WTC11 (cell line): ENCODE measurements around the gene PCDHA9. TPM values are rescaled to one million over a fixed set of nuclear protein-coding genes. Genes with fewer than 3 reads are reported as not detected.
"Not testable (repeated sequence)": the region's sequence is repeated elsewhere in the genome, so short reads cannot be mapped to it uniquely, and the experiment has no call there.

Experiments used
- ATAC-seq: fragments of 200-7000 bp; cut with Tn5 transposase; 2 replicates; pipeline ENCODE4 v1.10.0; 2021; ENCODE audit warnings: mild to moderate bottlenecking, moderate library complexity
- CTCF ChIA-PET: fragments of 300-600 bp; sonication (Branson Sonifier 250); formaldehyde crosslinking; loops from one replicate; lab custom pipeline; 2021; ENCODE audit warnings: antibody characterized with exemption; lab: Charles Lee
- POLR2A ChIA-PET: fragments of 350-600 bp; sonication (Branson Sonifier 250); formaldehyde crosslinking; loops from one replicate; lab custom pipeline; 2021; ENCODE audit warnings: antibody characterized with exemption; lab: Charles Lee
- DNase-seq: peaks from one replicate; pipeline ENCODE4 v3.0.0; 2021; ENCODE audit warnings: low spot score
- H3K27ac Mint-ChIP-seq: 2 replicates; pipeline ENCODE4 v1.8.0; 2021; ENCODE audit warnings: mixed read lengths
- H3K27me3 Mint-ChIP-seq: 2 replicates; pipeline ENCODE4 v1.8.0; 2021; ENCODE audit warnings: low read depth, mild to moderate bottlenecking, moderate library complexity, mixed read lengths
- H3K36me3 Mint-ChIP-seq: 2 replicates; pipeline ENCODE4 v1.8.0; 2021; ENCODE audit warnings: mixed read lengths
- H3K4me1 Mint-ChIP-seq: 2 replicates; pipeline ENCODE4 v1.8.0; 2022; ENCODE audit warnings: mixed read lengths
- H3K4me3 Mint-ChIP-seq: 2 replicates; pipeline ENCODE4 v1.8.0; 2021; ENCODE audit warnings: mild to moderate bottlenecking, moderate library complexity, mixed read lengths
- H3K9me3 Mint-ChIP-seq: 2 replicates; pipeline ENCODE4 v1.8.0; 2021; ENCODE audit warnings: mixed read lengths
- CBFB ChIP-seq: sonication (generic); formaldehyde crosslinking; IDR thresholded peaks from 2 replicates; pipeline ENCODE4 v1.8.1; 2022; ENCODE audit warnings: mild to moderate bottlenecking, low read depth, missing genetic modification reagents
- CTCF ChIP-seq: fragments of 200-600 bp; IDR thresholded peaks from 2 replicates; pipeline ENCODE4 v1.8.0; 2022; ENCODE audit warnings: antibody characterized with exemption
- E2F1 ChIP-seq: sonication (generic); formaldehyde crosslinking; IDR thresholded peaks from 2 replicates; pipeline ENCODE4 v1.8.0; 2022; ENCODE audit warnings: mild to moderate bottlenecking, missing genetic modification reagents
- ELF4 ChIP-seq: sonication (generic); formaldehyde crosslinking; IDR thresholded peaks from 2 replicates; pipeline ENCODE4 v1.8.1; 2022; ENCODE audit warnings: low read depth, mild to moderate bottlenecking, moderate library complexity, missing genetic modification reagents
- EMX1 ChIP-seq: fragments of 250-450 bp; sonication (Bioruptor Pico); IDR thresholded peaks from 2 replicates; pipeline ENCODE4 v1.8.0; 2021; ENCODE audit warnings: mild to moderate bottlenecking
- ETV6 ChIP-seq: sonication (generic); formaldehyde crosslinking; IDR thresholded peaks from 2 replicates; pipeline ENCODE4 v1.8.1; 2022; ENCODE audit warnings: mild to moderate bottlenecking, missing genetic modification reagents
- GTF2I ChIP-seq: fragments of 250-450 bp; sonication (Bioruptor Pico); conservative IDR thresholded peaks from 2 replicates; pipeline ENCODE4 v1.4.0; 2021; ENCODE audit warnings: mild to moderate bottlenecking
- HMGA2 ChIP-seq: fragments of 250-450 bp; sonication (Bioruptor Pico); IDR thresholded peaks from 2 replicates; pipeline ENCODE4 v1.4.0; 2021; ENCODE audit warnings: mild to moderate bottlenecking, moderate library complexity
- JAZF1 ChIP-seq: fragments of 250-450 bp; sonication (Bioruptor Pico); IDR thresholded peaks from 2 replicates; pipeline ENCODE4 v1.9.0; 2021; ENCODE audit warnings: moderate library complexity, mild to moderate bottlenecking, inconsistent platforms
- MYBL2 ChIP-seq: sonication (generic); formaldehyde crosslinking; IDR thresholded peaks from 2 replicates; pipeline ENCODE4 v1.8.1; 2023; ENCODE audit warnings: mild to moderate bottlenecking, moderate library complexity, missing genetic modification reagents
- NFATC4 ChIP-seq: fragments of 250-450 bp; sonication (Bioruptor Pico); IDR thresholded peaks from 2 replicates; pipeline ENCODE4 v1.9.0; 2021; ENCODE audit warnings: mild to moderate bottlenecking
- NFE2L1 ChIP-seq: sonication (generic); formaldehyde crosslinking; IDR thresholded peaks from 2 replicates; pipeline ENCODE4 v1.8.1; 2023; ENCODE audit warnings: missing genetic modification reagents
- NR2C2 ChIP-seq: sonication (generic); formaldehyde crosslinking; IDR thresholded peaks from 2 replicates; pipeline ENCODE4 v1.8.0; 2022; ENCODE audit warnings: mild to moderate bottlenecking, missing genetic modification reagents
- OVOL2 ChIP-seq: fragments of 250-450 bp; sonication (Bioruptor Pico); IDR thresholded peaks from 2 replicates; pipeline ENCODE4 v1.9.0; 2021; ENCODE audit warnings: mild to moderate bottlenecking, borderline replicate concordance
- RELA ChIP-seq: sonication (generic); formaldehyde crosslinking; IDR thresholded peaks from 2 replicates; pipeline ENCODE4 v1.8.1; 2022; ENCODE audit warnings: missing genetic modification reagents, mild to moderate bottlenecking, borderline replicate concordance
- RORB ChIP-seq: fragments of 250-450 bp; sonication (Bioruptor Pico); IDR thresholded peaks from 2 replicates; pipeline ENCODE4 v1.9.0; 2021; ENCODE audit warnings: mild to moderate bottlenecking
- SMAD4 ChIP-seq: sonication (generic); formaldehyde crosslinking; IDR thresholded peaks from 2 replicates; pipeline ENCODE4 v1.8.0; 2022; ENCODE audit warnings: mild to moderate bottlenecking, missing genetic modification reagents
- ZBTB43 ChIP-seq: sonication (generic); formaldehyde crosslinking; IDR thresholded peaks from 2 replicates; pipeline ENCODE4 v1.8.1; 2023; ENCODE audit warnings: mild to moderate bottlenecking, missing genetic modification reagents
- ZNF138 ChIP-seq: sonication (generic); formaldehyde crosslinking; conservative IDR thresholded peaks from 2 replicates; pipeline ENCODE4 v1.8.1; 2022; ENCODE audit warnings: mild to moderate bottlenecking, moderate library complexity, missing genetic modification reagents
- ZNF263 ChIP-seq: sonication (generic); formaldehyde crosslinking; IDR thresholded peaks from 2 replicates; pipeline ENCODE4 v1.8.1; 2022; ENCODE audit warnings: low read depth, mild to moderate bottlenecking, moderate library complexity, missing genetic modification reagents
- ZNF416 ChIP-seq: fragments of 250-450 bp; sonication (Bioruptor Pico); IDR thresholded peaks from 2 replicates; pipeline ENCODE4 v1.9.0; 2021; ENCODE audit warnings: mild to moderate bottlenecking, inconsistent platforms
- total RNA-seq: library from RNA; stranded (reverse); gene quantifications from 3 replicates; pipeline ENCODE4 v1.2.3, GENCODE V29; 2021
- TF ChIP-seq, protein P1 (sequence below): fragments of 250-450 bp; sonication (Bioruptor Pico); IDR thresholded peaks from 2 replicates; pipeline ENCODE4 v1.9.0; 2021; ENCODE audit warnings: mild to moderate bottlenecking

Gene PCDHA9
- total RNA-seq, 1 experiment from 2014 or later = 1.5 TPM

- no peak for ATAC-seq
- DNase-seq = no peak
- POLR2A ChIA-PET = no interaction called here
- CTCF ChIA-PET = interaction anchor here (0.8 to 7.4 kb wide), 6 partner anchors 16 to 33 kb away, joined by 3 to 61 read pairs (median 5); partner anchors contain the start of genes PCDHA10, PCDHA4 and PCDHA8
- H3K4me1 Mint-ChIP-seq = no peaks in the 10 kb centered on the region
- no peaks in the 10 kb centered on the region for H3K27me3 Mint-ChIP-seq
- no peaks in the 10 kb centered on the region for H3K36me3 Mint-ChIP-seq
- H3K27ac Mint-ChIP-seq = no peak overlapping the region
- H3K9me3 Mint-ChIP-seq = no peaks in the 10 kb centered on the region
- TF ChIP-seq E2F1 (CRISPR knock-in tag) = no peak
- no peak for TF ChIP-seq OVOL2 (CRISPR knock-in tag)
- TF ChIP-seq, protein P1, sequence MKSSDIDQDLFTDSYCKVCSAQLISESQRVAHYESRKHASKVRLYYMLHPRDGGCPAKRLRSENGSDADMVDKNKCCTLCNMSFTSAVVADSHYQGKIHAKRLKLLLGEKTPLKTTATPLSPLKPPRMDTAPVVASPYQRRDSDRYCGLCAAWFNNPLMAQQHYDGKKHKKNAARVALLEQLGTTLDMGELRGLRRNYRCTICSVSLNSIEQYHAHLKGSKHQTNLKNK (CRISPR knock-in tag) = no peak
- TF ChIP-seq RORB = no peak
- no peak for TF ChIP-seq HMGA2 (CRISPR knock-in tag)
- no peak for TF ChIP-seq NFATC4 (CRISPR knock-in tag)
- TF ChIP-seq GTF2I (CRISPR knock-in tag) = no peak
- TF ChIP-seq, all 79 proteins: peak for 0
- H3K4me3 Mint-ChIP-seq = no peak overlapping the region
Measured at GRCh38 chr5:140822281-140822629, 25.9 kb upstream of the PCDHA9 start.

GRCh38 chr5:140822969-140823368 lies 25.2 kb upstream of the PCDHA9 start:
- H3K36me3 Mint-ChIP-seq, H3K27ac Mint-ChIP-seq, POLR2A ChIA-PET, H3K27me3 Mint-ChIP-seq, H3K9me3 Mint-ChIP-seq, H3K4me3 Mint-ChIP-seq, H3K4me1 Mint-ChIP-seq, ATAC-seq, DNase-seq: not testable (repeated sequence)
- CTCF ChIA-PET = interaction anchor here (1.6 to 7.4 kb wide), 2 partner anchors 11 to 17 kb away, joined by 4 to 61 read pairs; partner anchors contain the start of genes PCDHA4 and PCDHA7

- ChIA-PET POLR2A (no interaction called here), CTCF (interaction anchor here (0.6 to 1.6 kb wide), 5 partner anchors 11 to 37 kb away, joined by 3 to 4 read pairs (median 4); partner anchors contain the start of genes PCDHA1, PCDHA2, PCDHA4 and PCDHA7)
- 0 out of 2 replicates have a peak, but pooled peaks cover 1% of the 10 kb centered on the region for H3K9me3 Mint-ChIP-seq
- no peak overlapping the region for H3K4me3 Mint-ChIP-seq
- H3K27me3 Mint-ChIP-seq = no peaks in the 10 kb centered on the region
- DNase-seq (no peak), ATAC-seq (no peak)
- peaks cover 2% of the 10 kb centered on the region for H3K36me3 Mint-ChIP-seq
- H3K4me1 Mint-ChIP-seq = peaks cover 2% of the 10 kb centered on the region; the same call in 1 of the 2 replicates
- no peak overlapping the region for H3K27ac Mint-ChIP-seq
- TF ChIP-seq ZNF416 (CRISPR knock-in tag) (no peak), NR2C2 (CRISPR knock-in tag) (no peak), EMX1 (CRISPR knock-in tag) (no peak), MYBL2 (CRISPR knock-in tag) (no peak), ETV6 (CRISPR knock-in tag) (no peak), ELF4 (no peak), NFE2L1 (no peak), ZBTB43 (no peak), ZNF263 (CRISPR knock-in tag) (no peak), SMAD4 (no peak), RELA (CRISPR knock-in tag) (no peak), JAZF1 (CRISPR knock-in tag) (no peak), CTCF (no peak), CBFB (CRISPR knock-in tag) (no peak), HMGA2 (CRISPR knock-in tag) (no peak), ZNF138 (CRISPR knock-in tag) (no peak)
- TF ChIP-seq, all 79 proteins: peak for 0
Measured at GRCh38 chr5:140823475-140823874, 24.7 kb upstream of the PCDHA9 start.
